Lower leg skin (tissue), 4 donors: Measurements from ENCODE around the gene METTL16. TPM values are rescaled to one million over a fixed set of nuclear protein-coding genes. Genes with fewer than 3 reads are reported as not detected.

Experiments
- DNase-seq, 2 donors: peaks; one replicate each; pipeline ENCODE4 v3.0.0-alpha.2; 2019; ENCODE audit warnings: low spot score in 2 of 2
- H3K4me3 ChIP-seq: fragments of 200-600 bp; sonication (generic); 2 replicates; pipeline ENCODE4 v1.5.1; 2017; ENCODE audit warnings: mild to moderate bottlenecking, low read depth; ENCODE audit not compliant: poor library complexity, severe bottlenecking
- POLR2A ChIP-seq, 2 donors: fragments of 450-650 bp; IDR thresholded peaks; one replicate each; pipeline ENCODE4 v1.6.1; 2016 to 2017; ENCODE audit warnings: antibody characterized with exemption in 2 of 2, mild to moderate bottlenecking in 1 of 2, moderate library complexity in 1 of 2
- WGBS, 2 donors: methylation state at CpG; one replicate each; pipeline ENCODE4 v1.1.5; 2018; 5-methylcytosine and 5-hydroxymethylcytosine counted together
- intact Hi-C: fragments of 100-400 bp; cut with DNase I; formaldehyde crosslinking; loops from one replicate; pipeline ENCODE4 v1.15.0; 2023; ENCODE audit warnings: low total_unique reads
- total RNA-seq, 4 donors: library from RNA; depleted of rRNA; stranded (reverse); fragments of >200 nt; gene quantifications; one replicate each; pipeline ENCODE4 v1.1.0, GENCODE V29; 2016
- TF ChIP-seq, protein P1 (sequence below), 3 donors: fragments of 450-650 bp; IDR thresholded peaks; one replicate each; pipeline ENCODE4 v1.5.1; 2016; ENCODE audit warnings: antibody characterized with exemption in 3 of 3, mild to moderate bottlenecking in 3 of 3, moderate library complexity in 2 of 3

Gene METTL16
- total RNA-seq, 4 donors from 2014 or later, result 17.7 to 47.4 (median 38.5) TPM

DNA sequence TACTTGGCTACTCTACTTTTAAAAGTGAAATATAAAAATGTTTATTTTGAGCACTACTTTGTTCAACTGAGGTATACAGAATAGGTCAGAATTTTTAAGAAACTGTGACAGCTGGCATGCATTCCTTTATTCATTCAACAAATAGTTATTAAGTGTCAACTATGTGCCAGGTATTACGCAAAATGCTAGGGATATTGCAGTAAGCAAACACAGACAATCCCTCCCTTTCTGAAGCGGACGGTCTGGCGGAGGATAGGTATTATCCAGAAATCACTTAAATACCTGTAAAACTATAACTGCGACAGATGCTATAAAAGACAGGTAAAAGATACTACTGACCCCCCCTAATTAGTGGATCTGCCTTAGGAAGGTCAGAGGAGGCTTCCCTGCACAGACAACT, 26.1 kb downstream of the METTL16 start:
- no peak for DNase-seq
- 60% methylated on average over 5 of the region's 5 CpGs for WGBS, 2 donors
- intact Hi-C loops, result no loop called here
- H3K4me3 ChIP-seq, result no peak overlapping the region
- TF ChIP-seq POLR2A (IDR thresholded peaks at IDR 0.05), result no peak
- TF ChIP-seq, protein P1, sequence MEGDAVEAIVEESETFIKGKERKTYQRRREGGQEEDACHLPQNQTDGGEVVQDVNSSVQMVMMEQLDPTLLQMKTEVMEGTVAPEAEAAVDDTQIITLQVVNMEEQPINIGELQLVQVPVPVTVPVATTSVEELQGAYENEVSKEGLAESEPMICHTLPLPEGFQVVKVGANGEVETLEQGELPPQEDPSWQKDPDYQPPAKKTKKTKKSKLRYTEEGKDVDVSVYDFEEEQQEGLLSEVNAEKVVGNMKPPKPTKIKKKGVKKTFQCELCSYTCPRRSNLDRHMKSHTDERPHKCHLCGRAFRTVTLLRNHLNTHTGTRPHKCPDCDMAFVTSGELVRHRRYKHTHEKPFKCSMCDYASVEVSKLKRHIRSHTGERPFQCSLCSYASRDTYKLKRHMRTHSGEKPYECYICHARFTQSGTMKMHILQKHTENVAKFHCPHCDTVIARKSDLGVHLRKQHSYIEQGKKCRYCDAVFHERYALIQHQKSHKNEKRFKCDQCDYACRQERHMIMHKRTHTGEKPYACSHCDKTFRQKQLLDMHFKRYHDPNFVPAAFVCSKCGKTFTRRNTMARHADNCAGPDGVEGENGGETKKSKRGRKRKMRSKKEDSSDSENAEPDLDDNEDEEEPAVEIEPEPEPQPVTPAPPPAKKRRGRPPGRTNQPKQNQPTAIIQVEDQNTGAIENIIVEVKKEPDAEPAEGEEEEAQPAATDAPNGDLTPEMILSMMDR (IDR thresholded peaks at IDR 0.05), result no peak

DNA sequence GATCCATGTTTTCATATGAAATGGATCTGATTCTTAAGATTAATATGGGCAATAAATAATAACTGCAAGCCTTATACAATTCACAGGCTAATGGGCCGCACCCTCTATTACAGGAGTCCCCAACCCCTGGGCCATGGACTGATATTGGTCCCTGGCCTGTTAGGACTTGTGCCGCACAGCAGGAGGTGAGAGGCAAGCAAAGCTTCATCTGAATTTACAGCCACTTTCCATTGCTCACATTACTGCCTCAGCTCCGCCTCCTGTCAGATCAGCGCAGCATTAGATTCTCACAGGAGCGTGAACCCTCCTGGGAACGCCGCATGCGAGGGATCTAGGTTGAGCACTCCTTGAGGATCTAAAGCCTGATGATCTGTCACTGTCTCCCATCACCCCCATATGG, 26.8 kb downstream of the METTL16 start:
- intact Hi-C loops, result no loop called here
- 60 to 68% methylated on average over 8 of the region's 8 CpGs for WGBS, 2 donors
- no peak for TF ChIP-seq POLR2A (IDR thresholded peaks at IDR 0.05)
- TF ChIP-seq, protein P1 (IDR thresholded peaks at IDR 0.05), result no peak
- H3K4me3 ChIP-seq, result no peak overlapping the region
- DNase-seq, result peak in 1 of 2 donors; percentile 34

- no peak overlapping the region for H3K4me3 ChIP-seq
- DNase-seq, result no peak
- 94 to 97% methylated on average over 1 of the region's 1 CpG for WGBS, 2 donors
- no peak for TF ChIP-seq POLR2A (IDR thresholded peaks at IDR 0.05)
- TF ChIP-seq, protein P1 (IDR thresholded peaks at IDR 0.05), result no peak
- intact Hi-C loops, result no loop called here
Measured at GRCh38 chr17:2483084-2483483, 28.6 kb downstream of the METTL16 start.

DNA sequence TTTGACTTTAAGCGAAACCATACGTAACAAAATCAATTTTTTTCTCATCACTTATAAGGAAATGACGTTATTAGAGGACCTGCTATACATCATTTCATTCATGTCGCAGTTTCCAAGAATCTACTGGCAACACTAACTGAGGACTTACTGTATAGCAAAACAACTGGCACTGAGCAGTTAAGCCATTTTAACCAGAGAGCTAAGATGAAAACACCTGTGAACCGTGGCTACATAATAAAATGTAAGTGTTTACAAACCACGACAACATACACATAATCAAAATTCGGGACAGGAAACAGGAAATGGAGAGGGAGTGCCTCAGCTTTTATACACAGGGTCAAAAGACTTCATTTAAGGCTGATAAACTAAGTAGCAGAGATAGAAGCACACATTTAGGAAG, 29.5 kb downstream of the METTL16 start:
- DNase-seq, result no peak
- TF ChIP-seq, protein P1 (IDR thresholded peaks at IDR 0.05), result no peak
- TF ChIP-seq POLR2A (IDR thresholded peaks at IDR 0.05), result no peak
- H3K4me3 ChIP-seq, result no peak overlapping the region
- WGBS, 2 donors, result 65 to 66% methylated on average over 7 of the region's 7 CpGs
- intact Hi-C loops, result no loop called here

DNA sequence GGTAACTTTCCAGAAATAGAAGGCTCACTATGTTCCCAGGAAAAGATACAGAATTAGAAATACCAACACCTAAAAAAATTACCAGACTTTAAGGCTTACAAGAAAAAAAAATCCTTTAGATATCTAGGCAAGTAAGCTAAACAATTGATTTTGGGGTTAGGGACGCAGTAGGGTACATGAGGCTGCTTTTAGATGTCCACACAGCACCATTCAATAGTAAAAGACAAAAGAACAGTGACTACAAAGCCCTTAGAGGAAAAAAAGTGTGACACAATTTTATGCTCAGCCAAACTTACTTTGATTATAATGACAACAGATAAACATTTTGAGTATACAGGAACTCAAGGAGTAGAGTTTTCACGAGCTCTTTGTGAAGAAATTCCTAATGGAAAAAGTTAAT, 29.9 kb downstream of the METTL16 start:
- no peak for DNase-seq
- TF ChIP-seq, protein P1 (IDR thresholded peaks at IDR 0.05), result no peak
- no peak for TF ChIP-seq POLR2A (IDR thresholded peaks at IDR 0.05)
- intact Hi-C loops, result no loop called here
- 86 to 87% methylated on average over 2 of the region's 2 CpGs for WGBS, 2 donors
- H3K4me3 ChIP-seq, result no peak overlapping the region

DNA sequence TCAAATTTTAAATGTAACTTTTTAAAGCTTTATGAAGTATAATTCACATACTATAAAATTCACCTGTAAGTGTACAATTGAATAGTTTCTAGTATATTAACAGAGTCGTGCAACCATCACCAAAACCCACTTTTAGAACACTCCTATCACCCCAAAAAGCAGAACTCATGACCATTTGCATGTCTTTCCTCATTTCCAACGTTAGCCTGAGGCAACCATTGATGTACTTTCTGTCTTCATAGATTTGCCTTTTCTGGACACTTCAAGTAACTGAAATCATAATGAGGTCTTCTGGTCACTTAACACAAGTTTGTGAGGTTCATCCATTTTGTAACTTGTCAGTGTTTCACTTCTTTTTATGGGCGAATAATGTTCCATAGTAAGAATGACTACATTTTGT, 33.2 kb downstream of the METTL16 start:
- no peak for TF ChIP-seq POLR2A (IDR thresholded peaks at IDR 0.05)
- TF ChIP-seq, protein P1 (IDR thresholded peaks at IDR 0.05), result no peak
- intact Hi-C loops, result no loop called here
- H3K4me3 ChIP-seq, result no peak overlapping the region
- 78 to 80% methylated on average over 3 of the region's 3 CpGs for WGBS, 2 donors
- no peak for DNase-seq
